IMR-90 (cell line): Measurements from ENCODE around the gene FAM110D. TPM values are rescaled to one million over a fixed set of nuclear protein-coding genes. Genes with fewer than 3 reads are reported as not detected.

Source experiments
- ATAC-seq: fragments of 200-7000 bp; cut with Tn5 transposase; 2 replicates; pipeline ENCODE4 v1.9.1; 2020; ENCODE audit warnings: low read depth, mild to moderate bottlenecking, moderate library complexity
- BruUV-seq: library from RNA; stranded (reverse); fragments of 400-500 nt; replicated peaks from 2 replicates; lab custom pipeline; 2021; lab: Mats Ljungman, UMichigan
- CTCF ChIA-PET: fragments of 300-600 bp; formaldehyde crosslinking; extraction: SDS; loops from one replicate; lab custom pipeline; 2021; ENCODE audit warnings: antibody characterized with exemption; lab: Yijun Ruan, JAX
- POLR2A ChIA-PET: fragments of 300-600 bp; sonication (Branson Sonifier 250); formaldehyde crosslinking; loops from one replicate; lab custom pipeline; 2022; ENCODE audit warnings: antibody characterized with exemption; ENCODE audit not compliant: unreplicated experiment; lab: Charles Lee
- DNase-seq: peaks from one replicate; pipeline ENCODE4 v3.0.0; 2013
- H2AFZ ChIP-seq: replicated peaks from 2 replicates; pipeline ENCODE3; 2013; ENCODE audit warnings: low read length, mild to moderate bottlenecking; ENCODE audit not compliant: poor library complexity
- H2AK5ac ChIP-seq: 2 replicates; pipeline ENCODE4 v1.6.1; 2013; ENCODE audit warnings: low read depth, low read length, inconsistent platforms
- H2AK9ac ChIP-seq: replicated peaks from 2 replicates; pipeline ENCODE3; 2013; ENCODE audit warnings: mild to moderate bottlenecking, low read depth, low read length, moderate library complexity; ENCODE audit not compliant: poor library complexity
- H2BK120ac ChIP-seq: 2 replicates; pipeline ENCODE4 v1.6.1; 2013; ENCODE audit warnings: low read depth, low read length, inconsistent platforms
- H2BK15ac ChIP-seq: 3 replicates; pipeline ENCODE4 v1.6.1; 2013; ENCODE audit warnings: low read depth, low read length, inconsistent platforms
- H2BK20ac ChIP-seq: 2 replicates; pipeline ENCODE4 v1.6.1; 2013; ENCODE audit warnings: low read depth, mild to moderate bottlenecking, inconsistent platforms, low read length, moderate library complexity
- H2BK5ac ChIP-seq: 2 replicates; pipeline ENCODE4 v1.6.1; 2013; ENCODE audit warnings: mild to moderate bottlenecking, low read depth, low read length, inconsistent platforms; ENCODE audit not compliant: poor library complexity, severe bottlenecking
- H3K14ac ChIP-seq: replicated peaks from 2 replicates; pipeline ENCODE4 v1.6.1; 2013; ENCODE audit warnings: low read depth, low read length, inconsistent platforms
- H3K18ac ChIP-seq: 2 replicates; pipeline ENCODE4 v1.6.1; 2013; ENCODE audit warnings: low read depth, low read length, control low read depth
- H3K23ac ChIP-seq: 2 replicates; pipeline ENCODE4 v1.6.1; 2013; ENCODE audit warnings: low read depth, low read length, inconsistent platforms
- H3K27ac ChIP-seq: 2 replicates; pipeline ENCODE4 v1.5.1; 2013; ENCODE audit warnings: mild to moderate bottlenecking, control low read depth, low read length; ENCODE audit not compliant: insufficient read depth
- H3K27me3 ChIP-seq: 2 replicates; pipeline ENCODE4 v1.6.1; 2013; ENCODE audit warnings: low read length; ENCODE audit not compliant: control insufficient read depth, insufficient read depth
- H3K36me3 ChIP-seq: 2 replicates; pipeline ENCODE4 v1.6.1; 2013; ENCODE audit warnings: low read length, mixed read lengths; ENCODE audit not compliant: control insufficient read depth, insufficient read depth
- H3K4ac ChIP-seq: 2 replicates; pipeline ENCODE4 v1.6.1; 2013; ENCODE audit warnings: low read depth, low read length, inconsistent platforms
- H3K4me1 ChIP-seq: 2 replicates; pipeline ENCODE4 v1.6.1; 2013; ENCODE audit warnings: low read length, mixed read lengths; ENCODE audit not compliant: control insufficient read depth, insufficient read depth
- H3K4me2 ChIP-seq: 2 replicates; pipeline ENCODE4 v1.6.1; 2013; ENCODE audit warnings: low read depth, mild to moderate bottlenecking, control low read depth, low read length, moderate library complexity
- H3K4me3 ChIP-seq: 2 replicates; pipeline ENCODE4 v1.5.1; 2013; ENCODE audit warnings: low read depth, mild to moderate bottlenecking, control low read depth, low read length, moderate library complexity; ENCODE audit not compliant: insufficient read depth
- H3K56ac ChIP-seq: 2 replicates; pipeline ENCODE4 v1.6.1; 2013; ENCODE audit warnings: low read length, inconsistent platforms; ENCODE audit not compliant: insufficient read depth; ENCODE audit errors: extremely low read depth
- H3K79me1 ChIP-seq, 2 experiments: 2 replicates each; pipeline ENCODE4 v1.6.1; 2013; ENCODE audit warnings: low read length in 2 of 2, inconsistent platforms in 1 of 2, low read depth in 1 of 2
- H3K9ac ChIP-seq: 2 replicates; pipeline ENCODE4 v1.6.1; 2013; ENCODE audit warnings: low read depth, low read length, control low read depth
- H3K9me1 ChIP-seq: 2 replicates; pipeline ENCODE4 v1.6.1; 2013; ENCODE audit warnings: low read length, inconsistent platforms; ENCODE audit not compliant: insufficient read depth
- H3K9me3 ChIP-seq: 2 replicates; pipeline ENCODE4 v1.6.1; 2013; ENCODE audit warnings: low read length; ENCODE audit not compliant: control insufficient read depth, insufficient read depth
- H4K20me1 ChIP-seq: 2 replicates; pipeline ENCODE4 v1.6.1; 2013; ENCODE audit warnings: low read length, inconsistent platforms; ENCODE audit not compliant: insufficient read depth
- H4K5ac ChIP-seq: 2 replicates; pipeline ENCODE4 v1.6.1; 2013; ENCODE audit warnings: mild to moderate bottlenecking, low read depth, low read length, control low read depth
- H4K8ac ChIP-seq, 2 experiments: 2 replicates each; pipeline ENCODE4 v1.6.1; 2013; ENCODE audit warnings: low read depth in 2 of 2, low read length in 2 of 2, control low read depth in 1 of 2, inconsistent platforms in 1 of 2
- H4K91ac ChIP-seq: 2 replicates; pipeline ENCODE4 v1.6.1; 2013; ENCODE audit warnings: low read depth, low read length, inconsistent platforms; ENCODE audit not compliant: insufficient read depth
- BHLHE40 ChIP-seq: fragments of 150-350 bp; IDR thresholded peaks from 2 replicates; pipeline ENCODE4 v1.6.1; 2016; ENCODE audit warnings: mild to moderate bottlenecking, low read depth, low read length
- CEBPB ChIP-seq: IDR thresholded peaks from 2 replicates; pipeline ENCODE4 v1.6.1; 2012; ENCODE audit warnings: low read depth, low read length, improper control_type of control experiment
- CHD1 ChIP-seq: IDR thresholded peaks from 2 replicates; pipeline ENCODE4 v1.6.1; 2012; ENCODE audit warnings: low read depth, low read length, improper control_type of control experiment
- CTCF ChIP-seq: conservative IDR thresholded peaks from 2 replicates; pipeline ENCODE4 v1.5.1; 2012; ENCODE audit warnings: mild to moderate bottlenecking, low read depth, low read length, improper control_type of control experiment
- ELK1 ChIP-seq: fragments of 150-350 bp; IDR thresholded peaks from 2 replicates; pipeline ENCODE4 v1.6.1; 2016; ENCODE audit warnings: low read depth, mild to moderate bottlenecking, low read length, moderate library complexity, borderline replicate concordance
- FOS ChIP-seq: fragments of 150-350 bp; IDR thresholded peaks from 2 replicates; pipeline ENCODE4 v1.6.1; 2016; ENCODE audit warnings: low read depth, low read length
- MAFK ChIP-seq: IDR thresholded peaks from 2 replicates; pipeline ENCODE4 v1.6.1; 2012; ENCODE audit warnings: low read depth, low read length, improper control_type of control experiment
- MAZ ChIP-seq: IDR thresholded peaks from 2 replicates; pipeline ENCODE4 v1.6.1; 2012; ENCODE audit warnings: low read depth, mild to moderate bottlenecking, low read length, improper control_type of control experiment, moderate library complexity, borderline replicate concordance
- MXI1 ChIP-seq: IDR thresholded peaks from 2 replicates; pipeline ENCODE4 v1.6.1; 2012; ENCODE audit warnings: low read depth, mild to moderate bottlenecking, low read length, moderate library complexity, borderline replicate concordance
- NFE2L2 ChIP-seq: fragments of 150-350 bp; IDR thresholded peaks from 2 replicates; pipeline ENCODE4 v1.6.1; 2016; ENCODE audit warnings: low read depth, mild to moderate bottlenecking, low read length
- POLR2A ChIP-seq: IDR thresholded peaks from 2 replicates; pipeline ENCODE4 v1.6.1; 2012; ENCODE audit warnings: mild to moderate bottlenecking, low read depth, low read length
- RAD21 ChIP-seq: IDR thresholded peaks from 2 replicates; pipeline ENCODE4 v1.6.1; 2012; ENCODE audit warnings: low read length, improper control_type of control experiment
- RCOR1 ChIP-seq: IDR thresholded peaks from 2 replicates; pipeline ENCODE4 v1.6.1; 2012; ENCODE audit warnings: mild to moderate bottlenecking, low read length, improper control_type of control experiment; ENCODE audit not compliant: insufficient replicate concordance
- RFX5 ChIP-seq: IDR thresholded peaks from 2 replicates; pipeline ENCODE4 v1.8.0; 2012; ENCODE audit warnings: low read depth, mild to moderate bottlenecking, low read length, moderate library complexity
- SMC3 ChIP-seq: fragments of 150-350 bp; IDR thresholded peaks from 2 replicates; pipeline ENCODE4 v1.6.1; 2016; ENCODE audit warnings: low read depth, mild to moderate bottlenecking, antibody characterized with exemption, low read length, moderate library complexity
- USF2 ChIP-seq: fragments of 150-350 bp; IDR thresholded peaks from 2 replicates; pipeline ENCODE4 v1.6.1; 2017; ENCODE audit warnings: mild to moderate bottlenecking, antibody characterized with exemption, low read length, low read depth
- WGBS, 2 experiments: methylation state at CpG; one replicate each; pipeline versions ENCODE4 v1.1.5 to v1.1.7; 2013; ENCODE audit warnings: missing lambda C conversion rate in 2 of 2; ENCODE audit not compliant: insufficient read length in 1 of 2; ENCODE audit errors: extremely low coverage in 2 of 2; 5-methylcytosine and 5-hydroxymethylcytosine counted together
- dilution Hi-C: fragments of 300-500 bp; cut with HindIII; formaldehyde crosslinking; loops from one replicate; pipeline ENCODE4 v1.14.3; 2018; ENCODE audit warnings: low sequenced_read_pairs; ENCODE audit not compliant: unreplicated experiment
- in situ Hi-C: fragments of 300-500 bp; cut with MboI; formaldehyde crosslinking; loops from 3 replicates; pipeline ENCODE4 v1.14.3; 2019; ENCODE audit warnings: low sequenced_read_pairs, inconsistent platforms, mixed read lengths
- intact Hi-C: fragments of 100-400 bp; cut with micrococcal nuclease; formaldehyde crosslinking; loops from 2 replicates; pipeline ENCODE4 v1.10.0; 2022
- polyA plus RNA-seq, 3 experiments: library from polyadenylated mRNA; depleted of rRNA; stranded (reverse); fragments of >200 nt; gene quantifications; 2 replicates each; pipeline ENCODE4 v1.2.3, GENCODE V29; 2012; ENCODE audit warnings: low replicate concordance in 1 of 3
- total RNA-seq: library from RNA; depleted of rRNA; stranded (reverse); fragments of >200 nt; gene quantifications from 2 replicates; pipeline ENCODE4 v1.2.3, GENCODE V29; 2012

Gene FAM110D
- total and polyA plus RNA-seq, 2 of the 4 experiments (the other 2 are of a cell fraction), result not detected

- no peak overlapping the region for H3K18ac ChIP-seq
- no peak overlapping the region for H3K4ac ChIP-seq
- H3K14ac ChIP-seq, result no peak overlapping the region
- no peak overlapping the region for H3K4me2 ChIP-seq
- no peak overlapping the region for H2AFZ ChIP-seq
- no peak overlapping the region for H2BK15ac ChIP-seq
- no peaks in the 10 kb centered on the region for H3K9me1 ChIP-seq
- H2BK120ac ChIP-seq, result no peak overlapping the region
- H3K79me1 ChIP-seq, result no peaks in the 10 kb centered on the region
- no peak overlapping the region for H4K8ac ChIP-seq
- H3K4me3 ChIP-seq, result no peak overlapping the region
- H3K36me3 ChIP-seq, result no peaks in the 10 kb centered on the region
- no peak overlapping the region for H2AK9ac ChIP-seq
- WGBS, 2 experiments, result no CpG with 5 or more reads among the region's 6 CpGs
- no peak overlapping the region for H3K9ac ChIP-seq
- H3K4me1 ChIP-seq, result no peaks in the 10 kb centered on the region
- in situ Hi-C loops (loop anchor here (5.0 kb wide), 2 partner anchors 39 to 104 kb away; no protein-coding TSS in a partner anchor), dilution Hi-C loops (no loop called here), intact Hi-C loops (loop anchor here (1.0 kb wide), 2 partner anchors 41 to 110 kb away; no protein-coding TSS in a partner anchor)
- H4K91ac ChIP-seq, result no peak overlapping the region
- no peak for ATAC-seq
- no peak for DNase-seq
- H2AK5ac ChIP-seq, result no peak overlapping the region
- no peak overlapping the region for H2BK20ac ChIP-seq
- H3K23ac ChIP-seq, result no peak overlapping the region
- H3K9me3 ChIP-seq, result no peaks in the 10 kb centered on the region
- TF ChIP-seq CEBPB (no peak), USF2 (no peak), CTCF (no peak), RAD21 (no peak), BHLHE40 (no peak), CHD1 (no peak), SMC3 (no peak), POLR2A (no peak), RCOR1 (no peak), RFX5 (no peak), MXI1 (no peak), ELK1 (no peak), MAZ (no peak), MAFK (no peak), FOS (no peak), NFE2L2 (no peak)
- H2BK5ac ChIP-seq, result no peak overlapping the region
- no peak overlapping the region for H4K5ac ChIP-seq
- no TSS peak for BruUV-seq
- ChIA-PET CTCF (interaction anchor here (1.2 to 1.6 kb wide), 4 partner anchors 20 to 250 kb away, joined by 3 to 8 read pairs (median 4); no protein-coding TSS in a partner anchor), POLR2A (no interaction called here)
- no peak overlapping the region for H3K27ac ChIP-seq
- no peak overlapping the region for H3K56ac ChIP-seq
- no peaks in the 10 kb centered on the region for H4K20me1 ChIP-seq
- peaks cover 32% of the 10 kb centered on the region for H3K27me3 ChIP-seq
Measured at GRCh38 chr1:26145960-26146294, 13.0 kb upstream of the FAM110D start.
